GM21786 (cell line): ENCODE results near the gene DOCK1.

ENCODE experiments used
- ATAC-seq: cut with Tn5 transposase; IDR thresholded peaks from one replicate; pipeline ENCODE4 v1.9.1; 2021; ENCODE audit not compliant: unreplicated experiment

Gene DOCK1

DNA sequence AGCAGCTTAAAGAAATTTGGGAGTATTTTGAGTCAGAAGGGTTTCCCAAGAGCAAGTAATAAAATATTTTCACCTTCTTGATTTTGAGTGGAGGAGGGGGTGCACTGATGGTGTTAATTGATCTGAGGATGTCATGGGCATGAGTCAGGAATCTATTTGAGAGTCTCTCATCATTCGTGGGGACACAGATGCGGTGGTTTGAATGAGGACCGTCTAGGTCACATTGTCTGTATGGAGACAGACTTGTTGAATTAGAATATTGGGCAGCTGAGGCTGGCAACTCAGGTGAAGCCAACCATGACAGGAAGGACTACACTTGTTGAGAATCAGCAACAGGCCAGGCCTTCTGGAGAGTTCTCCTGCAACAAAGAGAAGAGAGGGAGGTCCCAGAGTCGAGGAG is 164.2 kb downstream of the DOCK1 start:
- ATAC-seq: no peak

DNA sequence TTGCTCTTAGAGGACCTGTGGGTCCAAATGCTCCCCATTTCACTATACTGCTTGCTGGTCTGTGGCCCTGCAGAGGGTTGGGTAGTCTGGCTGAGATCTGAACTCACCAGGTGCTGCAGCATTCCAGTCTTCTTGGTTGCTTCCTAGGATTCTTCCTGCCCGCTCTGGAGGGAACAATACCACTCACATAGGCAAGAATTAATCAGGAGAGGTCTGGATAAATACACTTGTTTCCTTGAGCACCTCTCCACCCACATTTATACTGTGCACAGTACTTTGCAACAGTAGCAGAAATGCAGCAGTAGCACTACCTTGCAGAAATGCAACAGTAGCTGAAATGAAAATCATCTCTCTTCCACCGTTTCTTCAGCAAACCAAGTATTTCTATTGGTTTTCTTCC is 165.9 kb downstream of the DOCK1 start:
- ATAC-seq: no peak

DNA sequence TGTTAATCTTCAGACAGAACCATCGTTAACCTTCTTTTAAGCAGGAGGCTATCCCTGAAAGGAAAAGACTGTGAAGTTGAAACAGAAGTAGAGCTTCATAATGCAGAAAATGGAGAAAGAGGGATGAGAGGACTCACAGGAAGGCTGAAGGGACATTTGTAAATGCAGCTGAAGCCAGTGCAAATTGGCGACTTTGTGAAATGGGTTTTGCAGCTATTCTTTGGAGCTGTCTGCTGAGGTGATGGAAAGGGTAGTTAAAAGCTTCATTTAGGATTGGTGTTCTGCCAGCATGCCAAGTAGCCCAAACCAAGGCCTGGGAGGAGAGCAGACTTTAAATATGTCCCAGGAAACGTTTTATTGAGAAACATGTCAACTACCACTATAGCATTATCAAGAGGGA is 168.4 kb downstream of the DOCK1 start:
- no peak for ATAC-seq

DNA sequence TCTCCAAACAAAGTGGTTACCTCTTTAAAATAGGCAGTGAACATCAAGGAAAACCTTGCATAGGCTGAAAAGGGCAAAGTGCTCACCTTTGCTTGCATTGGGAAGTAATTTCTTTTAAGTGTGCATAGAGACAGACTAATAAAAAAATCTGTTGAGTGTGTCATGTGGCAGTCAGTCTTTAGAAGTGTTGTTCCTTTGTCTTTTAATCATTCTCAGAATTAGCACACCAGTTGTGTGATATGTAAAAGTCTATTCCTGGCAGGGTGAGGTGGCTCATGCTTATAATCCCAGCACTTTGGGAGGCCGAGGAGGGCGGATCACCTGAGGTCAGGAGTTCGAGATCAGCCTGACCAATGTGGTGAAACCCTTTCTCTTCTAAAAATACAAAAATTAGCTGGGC is 174.2 kb downstream of the DOCK1 start:
- no peak for ATAC-seq

DNA sequence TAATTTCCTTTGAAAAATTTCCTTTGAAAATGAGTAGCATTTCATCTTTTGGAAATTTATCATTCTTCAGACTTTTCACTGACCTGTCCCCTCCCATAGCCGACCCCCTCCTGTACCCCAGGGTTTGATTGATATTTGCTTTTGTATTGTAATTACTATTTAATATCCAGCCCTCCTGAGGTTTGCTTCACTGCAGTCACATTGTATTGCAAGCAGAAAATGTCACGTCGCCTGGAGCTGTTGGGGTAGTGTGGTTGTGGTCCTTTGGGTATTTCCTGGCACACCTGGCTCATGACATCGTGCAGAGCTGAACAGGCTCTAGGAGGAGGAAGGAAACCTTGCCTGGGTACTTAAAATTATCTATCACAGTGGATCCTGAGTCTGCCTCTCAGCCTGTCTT is 175.1 kb downstream of the DOCK1 start:
- no peak for ATAC-seq

DNA sequence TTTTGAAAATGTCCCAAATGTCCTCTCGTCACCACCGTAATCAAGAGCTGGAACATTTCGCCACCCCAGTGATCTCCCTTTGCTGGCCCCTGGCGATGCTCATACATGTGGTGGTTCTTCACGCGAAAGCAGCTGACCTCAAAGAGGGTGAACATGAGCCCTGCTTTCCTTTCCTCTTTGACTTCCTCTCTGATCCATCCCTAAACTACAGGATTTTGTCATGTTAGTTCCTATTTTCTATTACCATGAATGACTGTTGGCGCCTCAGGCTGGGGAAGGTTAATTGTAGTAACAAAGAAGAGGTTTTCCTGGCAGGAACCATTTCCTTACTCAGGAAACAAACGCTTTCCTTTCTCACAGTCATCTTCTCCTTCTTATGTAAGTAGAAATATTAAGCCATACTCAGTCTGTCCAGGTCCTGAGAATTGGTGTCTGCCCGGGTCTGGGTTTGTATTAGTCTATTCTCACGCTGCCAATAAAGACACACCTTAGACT is 176.7 kb downstream of the DOCK1 start:
- no peak for ATAC-seq

DNA sequence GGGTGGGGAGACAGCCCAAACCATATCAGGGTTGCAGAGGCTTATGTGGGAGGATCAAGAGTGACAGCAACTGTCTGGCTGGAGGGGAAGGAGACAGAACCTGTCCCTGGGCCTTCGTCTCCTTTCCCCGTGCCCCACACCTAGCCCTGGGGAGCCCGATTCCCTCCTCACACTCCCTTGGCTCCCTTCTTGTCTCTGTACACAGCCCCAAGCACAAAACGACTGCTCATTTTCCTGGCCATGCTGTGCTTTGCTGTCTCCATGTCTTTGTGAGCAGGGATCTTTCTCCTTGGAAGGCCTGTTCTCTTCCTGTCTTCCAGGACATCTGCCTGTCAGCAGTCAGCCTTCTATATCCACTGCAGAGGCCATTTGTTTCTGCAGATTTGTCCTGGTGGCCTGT is 177.4 kb downstream of the DOCK1 start:
- ATAC-seq: no peak

DNA sequence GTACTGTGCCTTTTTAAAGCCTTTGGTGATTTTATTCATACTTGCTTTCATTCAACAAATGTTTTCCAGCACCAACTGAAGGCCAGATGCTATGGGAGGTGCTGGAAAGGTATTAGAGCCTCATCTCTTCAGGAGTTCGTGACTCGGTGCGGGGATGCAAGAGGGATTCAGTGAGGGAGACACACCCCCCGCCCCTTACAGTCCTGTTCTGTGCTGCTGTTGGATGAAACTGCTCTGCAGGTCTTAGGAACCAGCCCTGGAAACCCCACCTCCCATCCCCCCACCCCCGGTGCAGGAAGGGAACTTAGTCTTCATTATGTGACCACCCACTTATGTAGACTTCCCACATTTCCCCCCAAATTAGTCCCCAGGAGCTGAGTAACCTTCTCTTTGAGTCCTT is 180.7 kb downstream of the DOCK1 start:
- no peak for ATAC-seq

DNA sequence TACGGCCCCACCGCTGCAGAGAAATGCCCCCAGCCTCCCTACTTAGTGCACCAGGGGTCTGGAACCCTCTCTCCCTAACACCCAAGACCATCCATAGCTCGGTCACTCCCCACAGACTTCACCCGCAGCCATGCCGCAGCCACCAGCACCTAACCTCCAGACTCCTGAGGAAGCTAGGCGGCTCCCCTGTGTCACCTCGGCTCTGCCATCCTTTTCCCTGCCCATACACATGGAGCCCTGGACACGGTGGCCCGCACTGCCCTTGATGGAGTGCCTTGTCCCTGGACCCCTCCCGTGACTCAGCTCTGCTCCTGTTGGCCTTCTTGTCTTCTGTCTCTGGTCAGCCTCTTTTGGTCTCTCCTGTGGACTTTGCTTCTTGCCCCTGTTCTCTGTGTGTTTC is 183.7 kb downstream of the DOCK1 start:
- ATAC-seq: no peak

DNA sequence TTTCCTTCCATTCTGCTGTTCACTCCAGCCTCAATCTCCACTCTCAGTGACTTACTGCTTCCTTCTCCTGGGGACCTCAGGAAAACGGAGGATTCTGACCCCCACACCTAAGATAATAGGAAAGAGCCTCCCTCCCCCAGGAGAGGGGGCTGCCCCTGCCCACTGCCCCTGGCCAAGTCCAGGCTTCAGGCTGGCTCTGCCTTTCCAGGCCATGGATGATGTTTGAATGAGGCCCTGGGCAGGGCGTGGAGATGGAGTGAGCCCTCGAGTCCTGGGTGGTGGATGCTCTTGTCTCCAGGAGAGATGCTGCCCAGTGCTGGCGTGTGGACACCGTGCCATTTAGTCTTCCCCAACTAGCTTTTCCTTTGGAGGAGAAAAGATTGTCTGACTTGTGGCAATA is 184.2 kb downstream of the DOCK1 start:
- no peak for ATAC-seq

DNA sequence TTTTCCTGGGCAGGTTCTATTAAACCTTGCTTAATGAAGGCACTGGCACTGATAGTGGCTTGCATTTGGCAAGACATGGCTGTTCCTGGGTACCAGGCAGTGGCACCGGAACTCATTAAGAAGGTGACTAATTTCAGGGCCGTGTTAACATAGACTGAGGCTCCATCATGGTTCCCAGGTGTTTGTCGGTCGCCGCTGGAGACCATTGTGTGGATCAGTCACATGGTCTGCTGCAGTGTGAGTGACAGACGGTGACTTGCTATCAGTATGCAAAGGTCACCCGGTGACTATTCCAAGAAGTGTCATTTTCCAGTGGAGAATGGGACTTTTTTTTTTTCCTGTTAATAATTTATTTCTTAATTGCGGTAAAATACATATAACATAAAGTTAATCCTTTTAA is 184.9 kb downstream of the DOCK1 start:
- ATAC-seq: no peak

DNA sequence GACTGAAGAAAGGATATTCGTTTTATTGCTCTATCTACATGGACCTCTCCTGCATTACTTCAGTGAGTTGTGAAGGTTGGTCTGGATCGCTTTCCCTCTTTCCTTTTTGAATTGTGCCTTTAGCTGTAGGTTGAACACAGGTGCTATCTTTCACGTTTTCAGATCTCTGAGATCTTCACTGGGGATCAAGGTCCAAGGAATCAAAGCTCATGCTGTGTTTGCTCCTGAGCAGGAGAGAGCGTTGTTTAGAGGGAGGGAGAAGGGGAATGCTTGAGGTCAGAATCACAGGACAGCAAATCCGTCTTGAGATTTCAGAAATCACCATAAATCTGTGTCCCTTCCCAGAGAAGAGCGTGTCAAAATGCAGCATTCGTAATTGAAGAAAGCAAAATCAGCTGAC is 186.1 kb downstream of the DOCK1 start:
- no peak for ATAC-seq

DNA sequence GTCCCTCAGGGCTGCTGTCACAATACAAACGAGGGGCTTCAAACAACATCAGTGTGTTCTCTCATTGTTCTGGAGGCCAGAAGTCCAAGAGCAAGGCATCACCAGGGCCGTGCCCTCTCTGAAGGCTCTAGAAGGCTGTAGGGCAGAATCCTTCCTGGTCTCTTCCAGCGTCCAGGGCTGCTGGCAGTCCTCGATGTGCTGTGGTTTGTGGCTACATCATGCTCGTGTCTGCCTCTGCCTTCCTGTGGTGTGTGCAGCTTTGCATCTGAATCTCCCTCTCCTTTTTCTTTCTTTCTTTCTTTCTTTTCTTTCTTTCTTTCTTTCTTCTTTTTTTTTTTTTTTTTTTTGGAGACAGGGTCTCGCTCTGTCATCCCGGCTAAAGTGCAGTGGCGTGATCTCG is 187.7 kb downstream of the DOCK1 start:
- no peak for ATAC-seq

DNA sequence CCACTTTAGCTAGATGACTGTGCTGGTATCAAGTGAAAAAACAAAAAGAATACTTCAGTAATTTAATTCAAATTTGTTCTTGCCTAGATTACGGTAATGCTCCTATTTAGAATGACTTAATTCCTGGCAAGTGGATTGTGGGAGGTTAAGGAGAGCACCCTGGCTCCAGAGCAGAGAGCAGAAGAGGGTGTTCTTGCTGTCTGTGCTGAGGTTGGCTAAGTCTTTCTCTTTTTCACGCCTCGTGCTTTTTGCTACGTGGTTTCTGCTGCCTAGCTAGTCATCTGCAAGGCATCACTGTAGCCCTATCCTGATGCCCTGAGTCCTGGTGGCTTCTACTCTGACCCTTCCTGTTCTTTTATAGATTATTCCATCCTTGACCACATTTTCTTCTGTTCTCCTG is 189.8 kb downstream of the DOCK1 start:
- ATAC-seq: no peak

DNA sequence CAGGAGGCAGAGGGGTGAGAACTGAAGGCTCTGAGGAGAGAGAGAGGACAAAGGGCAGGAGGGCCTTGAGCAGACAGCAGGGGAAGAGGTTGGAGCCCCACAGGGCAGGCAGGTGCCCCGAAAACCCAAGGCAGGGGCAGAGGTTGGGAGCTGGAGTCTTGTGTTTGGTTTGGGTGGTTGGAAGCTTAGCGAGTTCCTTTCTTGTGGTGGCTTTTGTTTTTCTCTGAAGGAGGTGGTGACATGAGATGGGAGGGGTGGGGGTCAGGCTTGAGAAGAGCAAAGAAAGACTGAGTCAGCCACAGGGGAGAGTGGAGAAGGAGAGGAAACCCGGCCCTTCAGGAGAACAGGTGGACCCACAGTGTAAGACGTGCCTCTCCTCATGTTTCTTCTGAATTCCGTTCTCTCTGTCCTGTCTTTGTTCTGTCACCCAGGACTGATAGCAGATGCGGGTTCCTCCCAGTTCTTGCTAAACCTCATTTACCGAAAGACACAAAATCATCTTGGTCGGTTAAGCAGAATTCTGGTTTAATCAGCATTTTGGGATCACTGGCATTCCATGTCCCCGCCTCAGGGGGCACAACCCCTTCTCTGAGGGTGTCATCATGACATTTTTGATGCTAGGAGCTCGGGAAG is 195.9 kb downstream of the DOCK1 start:
- no peak for ATAC-seq

DNA sequence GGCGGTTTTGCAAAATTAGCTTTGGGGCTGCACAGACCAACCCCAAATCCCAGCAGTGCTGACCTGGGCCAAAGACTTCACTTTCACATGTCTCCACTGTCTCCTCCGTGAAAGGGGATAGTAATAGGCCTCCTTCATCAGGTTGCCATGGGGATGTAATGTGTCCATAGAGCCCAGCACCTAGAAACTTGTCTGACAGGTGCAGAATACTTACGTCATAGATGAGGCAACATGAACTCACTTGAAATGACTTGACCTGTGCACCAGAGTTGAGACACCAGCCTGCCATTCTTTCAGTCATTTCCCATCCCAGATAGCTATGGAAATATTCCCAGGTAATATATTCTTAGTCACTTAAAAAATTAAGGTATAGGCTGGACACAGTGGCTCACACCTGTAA is 196.9 kb downstream of the DOCK1 start:
- no peak for ATAC-seq

DNA sequence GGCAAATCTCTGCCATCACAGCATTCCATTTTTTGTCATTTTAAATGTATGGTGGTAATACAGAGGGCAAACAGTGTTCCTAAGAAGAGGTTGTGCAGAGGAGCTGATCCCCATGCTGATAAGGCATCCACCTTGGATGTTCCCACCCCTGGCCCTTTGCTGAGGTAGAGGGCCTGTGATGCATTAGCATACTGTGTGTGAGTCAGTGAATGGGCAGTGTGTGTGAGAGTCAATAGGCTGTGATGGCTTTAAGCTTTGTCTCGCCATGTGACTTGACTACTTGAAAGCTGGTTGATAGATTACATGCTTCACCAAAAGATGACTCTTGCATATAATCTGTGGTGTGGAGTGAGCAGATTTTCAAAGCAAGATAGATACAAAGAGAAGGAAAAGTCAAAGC is 209.9 kb downstream of the DOCK1 start:
- ATAC-seq: no peak

DNA sequence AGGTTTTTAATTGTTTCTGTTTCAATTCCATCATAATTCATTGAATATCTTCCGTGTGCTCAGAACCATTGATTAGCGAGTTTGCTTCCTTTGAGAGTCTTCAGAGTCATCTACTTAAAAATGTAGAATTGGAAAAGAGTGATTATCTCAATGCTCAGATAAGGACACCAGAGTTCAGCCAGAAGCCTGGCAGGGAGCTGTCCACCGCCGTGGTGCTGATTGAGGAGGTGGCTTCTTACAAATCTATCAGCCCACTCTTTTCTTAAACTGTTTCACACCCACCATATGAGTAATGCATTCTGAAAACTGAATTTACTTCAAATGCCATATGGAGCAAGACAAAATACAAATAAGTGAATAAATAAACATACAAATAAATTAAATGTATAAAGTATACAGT is 211.9 kb downstream of the DOCK1 start:
- ATAC-seq: no peak

DNA sequence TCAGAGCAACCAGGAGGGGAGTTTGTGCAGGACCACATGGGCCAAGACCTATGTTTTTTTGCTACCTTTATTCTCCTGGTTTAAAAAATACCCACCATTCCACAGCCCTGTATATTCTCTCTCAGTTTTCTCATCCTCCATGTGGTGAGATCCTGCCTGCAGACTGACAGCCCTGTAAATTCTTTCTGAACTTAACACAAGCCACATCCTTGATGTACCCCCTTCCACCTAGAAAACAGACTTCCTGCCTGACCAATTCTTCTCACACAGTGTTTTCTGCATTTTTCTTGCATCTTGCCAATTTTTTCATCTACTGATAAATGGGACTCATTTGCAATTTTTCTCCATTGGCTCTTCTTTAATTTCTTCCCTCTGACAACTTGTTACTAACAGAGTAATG is 212.8 kb downstream of the DOCK1 start:
- ATAC-seq: no peak

DNA sequence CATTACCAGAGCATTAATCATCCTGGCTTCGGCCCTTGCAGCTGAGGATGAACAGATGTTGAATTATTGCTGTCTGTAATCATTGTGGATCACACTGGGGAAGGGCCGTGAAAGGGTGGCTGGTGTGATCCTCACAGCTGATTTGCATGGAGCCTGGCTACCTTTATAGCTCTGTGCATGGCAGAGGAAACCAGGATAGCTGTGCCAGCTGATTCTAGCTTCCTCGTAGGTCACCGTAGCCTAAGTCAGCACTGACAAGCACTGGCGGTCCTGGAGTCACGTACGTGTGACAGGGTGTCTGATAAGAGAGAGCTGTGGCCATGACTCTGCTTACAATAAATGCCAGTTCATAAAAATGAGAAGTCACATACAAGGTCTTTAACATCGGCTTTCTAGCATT is 214.7 kb downstream of the DOCK1 start:
- ATAC-seq: no peak

DNA sequence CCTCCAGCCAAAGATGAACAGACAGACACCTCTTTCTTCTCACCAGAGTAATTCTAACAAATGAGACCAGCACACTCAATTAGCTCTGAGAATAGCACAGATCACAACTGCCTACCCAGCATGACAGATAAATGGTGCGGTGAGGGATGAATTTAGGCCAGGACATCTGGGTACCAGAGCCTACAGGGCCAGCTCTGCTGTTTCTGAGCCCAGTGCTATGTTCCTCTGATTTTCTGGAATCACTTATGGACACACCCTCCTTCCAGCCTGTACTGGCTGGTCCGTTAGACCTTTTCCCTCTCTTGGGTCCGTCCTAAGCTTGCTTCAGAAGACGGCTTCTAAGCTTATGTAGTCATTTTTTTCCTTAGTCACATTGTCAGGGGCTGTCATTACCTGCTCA is 217.6 kb downstream of the DOCK1 start:
- no peak for ATAC-seq

DNA sequence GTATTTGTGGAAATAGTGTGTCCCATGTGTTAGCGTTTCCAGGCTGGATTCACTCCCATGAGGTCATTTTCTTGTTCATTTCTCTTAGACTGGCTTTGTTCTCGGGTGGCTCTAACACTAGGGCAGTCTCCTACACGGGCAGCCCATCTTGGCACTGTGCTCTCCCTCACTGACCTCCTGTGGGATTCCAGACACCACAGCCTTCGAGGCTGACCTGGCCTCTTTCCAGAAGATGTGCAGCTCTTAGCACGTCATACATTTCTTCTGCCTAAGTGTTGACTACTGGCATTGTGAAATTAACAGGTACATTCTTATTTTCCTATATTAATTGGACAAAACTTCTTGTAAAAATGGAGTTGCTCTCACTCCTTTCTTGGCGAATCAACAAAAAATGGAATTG is 218.4 kb downstream of the DOCK1 start:
- ATAC-seq: no peak

DNA sequence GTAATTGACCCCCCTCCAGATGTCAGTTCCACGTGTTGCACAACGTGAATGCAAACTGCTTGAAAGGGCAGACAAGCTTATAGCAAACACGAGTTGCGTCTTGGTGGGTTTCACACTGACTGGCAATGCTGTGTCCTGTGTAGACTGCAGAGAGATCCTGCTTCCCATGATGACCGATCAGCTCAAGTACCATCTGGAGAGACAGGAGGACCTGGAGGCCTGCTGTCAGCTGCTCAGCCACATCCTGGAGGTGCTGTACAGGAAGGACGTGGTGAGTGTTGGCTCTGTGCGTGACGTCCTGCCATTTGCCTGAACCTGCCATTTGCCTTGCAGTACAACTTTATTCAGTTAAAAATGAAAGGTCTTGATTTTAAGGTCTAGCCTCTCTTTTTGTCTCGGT is 220.1 kb downstream of the DOCK1 start:
- ATAC-seq: no peak

DNA sequence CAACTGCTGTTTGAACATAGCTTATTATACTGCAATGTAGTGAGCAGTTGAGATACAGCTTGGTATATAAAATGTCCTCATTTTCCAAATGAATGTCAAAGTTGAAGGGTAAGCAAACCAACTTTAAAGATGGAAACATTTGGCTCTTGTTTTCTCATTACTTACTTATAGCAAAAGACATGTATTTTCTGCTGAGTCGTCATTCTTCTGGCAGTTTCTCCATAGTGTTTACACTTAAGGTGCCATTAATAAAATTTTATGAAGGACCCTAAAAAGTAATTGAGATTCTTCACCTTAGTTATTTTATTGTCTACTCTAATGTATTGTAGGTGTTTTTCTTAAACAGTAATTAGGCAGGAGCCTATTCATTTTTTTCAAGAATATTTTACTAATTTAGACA is 222.6 kb downstream of the DOCK1 start:
- no peak for ATAC-seq
